H1 (cell line): ENCODE measurements around the gene C20orf144. TPM values are rescaled to one million over a fixed set of nuclear protein-coding genes. Genes with fewer than 3 reads are reported as not detected.

Experiments
- CHD7 ChIP-seq: fragments of 300-600 bp; sonication (generic); IDR thresholded peaks from 2 replicates; pipeline ENCODE4 v1.7.1; 2012; ENCODE audit warnings: low read length, moderate library complexity, mild to moderate bottlenecking, inconsistent platforms; ENCODE audit not compliant: insufficient replicate concordance
- CTCF ChIP-seq, 3 experiments: IDR thresholded peaks; 1 replicate in 2 of 3; 2 replicates in 1 of 3; pipeline versions ENCODE4 v1.5.1 to v1.6.1; 2011; ENCODE audit warnings: low read length in 3 of 3, mild to moderate bottlenecking in 3 of 3, inconsistent platforms in 2 of 3, low read depth in 1 of 3, moderate library complexity in 1 of 3; ENCODE audit not compliant: insufficient read depth in 1 of 3; ENCODE audit errors: control extremely low read depth in 1 of 3
- EZH2 ChIP-seq: fragments of 200-600 bp; sonication (generic); IDR thresholded peaks from 2 replicates; pipeline ENCODE4 v1.7.1; 2012; ENCODE audit warnings: low read depth, mild to moderate bottlenecking, moderate library complexity, low read length, inconsistent platforms; ENCODE audit not compliant: severe bottlenecking
- KDM1A ChIP-seq: fragments of 200-600, 300-600 bp; sonication (generic); IDR thresholded peaks from 2 replicates; pipeline ENCODE4 v1.7.1; 2016; ENCODE audit warnings: mild to moderate bottlenecking, low read length, borderline replicate concordance
- RBBP5 ChIP-seq: IDR thresholded peaks from 2 replicates; pipeline ENCODE4 v1.7.1; 2012; ENCODE audit warnings: low read depth, mild to moderate bottlenecking, inconsistent platforms, low read length, moderate library complexity, borderline replicate concordance
- SIX5 ChIP-seq: IDR thresholded peaks from 2 replicates; pipeline ENCODE4 v1.6.1; 2011; ENCODE audit warnings: mild to moderate bottlenecking, low read depth, low read length
- polyA plus RNA-seq, 7 experiments: library from polyadenylated mRNA; depleted of rRNA in 3 of 7; stranded (reverse) in 5 of 7; unstranded in 2 of 7; fragments of >200 nt in 5 of 7; fragments of 200-250 nt in 2 of 7; gene quantifications; 1 replicate in 5 of 7; 2 replicates in 1 of 7; 4 replicates in 1 of 7; pipeline versions ENCODE4 v1.2.1 to v1.2.3, GENCODE V29; 2011 to 2013; ENCODE audit warnings: missing spikeins in 2 of 7, mixed read lengths in 2 of 7
- total RNA-seq: library from RNA; stranded (reverse); fragmentation: NEBNext Ultra II Directional; extraction: Animal tissue kit (Norgen Biotek cat#: 25700); gene quantifications from 2 replicates; pipeline ENCODE4 v1.2.1, GENCODE V29; 2021

The C20orf144 gene
- total and polyA plus RNA-seq, 2 of the 8 experiments (the other 6 are each of a cell fraction or from before 2014, with no cell fraction given), result 0.21 to 0.24 TPM

GRCh38 chr20:33635341-33635740 is 26.8 kb upstream of the C20orf144 start (continued):
- no peak for TF ChIP-seq CTCF (IDR thresholded peaks at IDR 0.05; ENCODE audit: control extremely low read depth in 1 of 3, insufficient read depth in 1 of 3, low read depth in 1 of 3, low read length in 3 of 3)
- TF ChIP-seq CHD7, result no peak
- TF ChIP-seq SIX5, result no peak
- TF ChIP-seq EZH2, result no peak
- no peak for TF ChIP-seq RBBP5
- TF ChIP-seq KDM1A, result no peak
- TF ChIP-seq, all 59 proteins: peak for 0
